A673 (cell line): ENCODE measurements around the gene SRGAP2B. TPM values are rescaled to one million over a fixed set of nuclear protein-coding genes. Genes with fewer than 3 reads are reported as not detected.
"Not testable (repeated sequence)": the region's sequence is repeated elsewhere in the genome, so short reads cannot be mapped to it uniquely, and the experiment has no call there.

Experiments used
- BruUV-seq: library from RNA; stranded (reverse); fragments of 400-500 nt; replicated peaks from 2 replicates; lab custom pipeline; 2021; lab: Mats Ljungman, UMichigan
- CTCF ChIA-PET: fragments of 300-600 bp; sonication (Branson Sonifier 250); formaldehyde crosslinking; loops from one replicate; lab custom pipeline; 2022; ENCODE audit warnings: antibody characterized with exemption; lab: Charles Lee
- POLR2A ChIA-PET: fragments of 300-600 bp; sonication (Branson Sonifier 250); formaldehyde crosslinking; loops from one replicate; lab custom pipeline; 2022; ENCODE audit warnings: antibody characterized with exemption; ENCODE audit not compliant: low non-redundant PET; lab: Charles Lee
- DNase-seq: peaks from one replicate; pipeline ENCODE4 v3.0.0-alpha.2; 2015; ENCODE audit warnings: low spot score
- H3K27ac ChIP-seq: fragments of 200-600 bp; sonication (generic); 2 replicates; pipeline ENCODE4 v1.5.1; 2016; ENCODE audit warnings: mixed run types, low read depth, mild to moderate bottlenecking, mixed read lengths, antibody characterized with exemption, low read length; ENCODE audit not compliant: poor library complexity, severe bottlenecking
- H3K27me3 ChIP-seq: fragments of 200-600 bp; sonication (generic); replicated peaks from 2 replicates; pipeline ENCODE4 v1.6.1; 2017; ENCODE audit warnings: mixed run types, low read depth, mild to moderate bottlenecking, mixed read lengths, antibody characterized with exemption, low read length; ENCODE audit not compliant: insufficient read depth, poor library complexity
- H3K36me3 ChIP-seq: fragments of 200-600 bp; sonication (generic); 2 replicates; pipeline ENCODE4 v1.6.1; 2016; ENCODE audit warnings: mixed run types, mild to moderate bottlenecking, mixed read lengths, antibody characterized with exemption, low read length; ENCODE audit not compliant: insufficient read depth, poor library complexity, severe bottlenecking
- H3K4me1 ChIP-seq: fragments of 200-600 bp; sonication (generic); 2 replicates; pipeline ENCODE4 v1.6.1; 2017; ENCODE audit warnings: mixed run types, mild to moderate bottlenecking, mixed read lengths, antibody characterized with exemption, low read length; ENCODE audit not compliant: insufficient read depth, poor library complexity, severe bottlenecking
- H3K4me3 ChIP-seq: fragments of 200-600 bp; sonication (generic); 2 replicates; pipeline ENCODE4 v1.5.1; 2016; ENCODE audit warnings: low read depth, mixed run types, mild to moderate bottlenecking, mixed read lengths, low read length; ENCODE audit not compliant: poor library complexity, severe bottlenecking
- H3K9me3 ChIP-seq: fragments of 200-600 bp; sonication (generic); 2 replicates; pipeline ENCODE4 v1.6.1; 2016; ENCODE audit warnings: mixed run types, low read depth, mild to moderate bottlenecking, mixed read lengths, antibody characterized with exemption, low read length; ENCODE audit not compliant: poor library complexity, severe bottlenecking
- intact Hi-C: fragments of 100-400 bp; cut with micrococcal nuclease; formaldehyde crosslinking; loops from one replicate; pipeline ENCODE4 v1.10.0; 2022; ENCODE audit not compliant: unreplicated experiment
- total RNA-seq: library from RNA; stranded (reverse); gene quantifications from 2 replicates; pipeline ENCODE4 v1.2.3, GENCODE V29; 2021

Gene SRGAP2B
- total RNA-seq, 1 experiment from 2014 or later, result 72.9 TPM

- intact Hi-C loops, H3K27me3 ChIP-seq, H3K27ac ChIP-seq, CTCF ChIA-PET, H3K36me3 ChIP-seq, BruUV-seq, POLR2A ChIA-PET, H3K4me3 ChIP-seq, H3K9me3 ChIP-seq, DNase-seq, H3K4me1 ChIP-seq: not testable (repeated sequence)
Measured at GRCh38 chr1:144986171-144986860, 108.8 kb downstream of the SRGAP2B start.

DNA sequence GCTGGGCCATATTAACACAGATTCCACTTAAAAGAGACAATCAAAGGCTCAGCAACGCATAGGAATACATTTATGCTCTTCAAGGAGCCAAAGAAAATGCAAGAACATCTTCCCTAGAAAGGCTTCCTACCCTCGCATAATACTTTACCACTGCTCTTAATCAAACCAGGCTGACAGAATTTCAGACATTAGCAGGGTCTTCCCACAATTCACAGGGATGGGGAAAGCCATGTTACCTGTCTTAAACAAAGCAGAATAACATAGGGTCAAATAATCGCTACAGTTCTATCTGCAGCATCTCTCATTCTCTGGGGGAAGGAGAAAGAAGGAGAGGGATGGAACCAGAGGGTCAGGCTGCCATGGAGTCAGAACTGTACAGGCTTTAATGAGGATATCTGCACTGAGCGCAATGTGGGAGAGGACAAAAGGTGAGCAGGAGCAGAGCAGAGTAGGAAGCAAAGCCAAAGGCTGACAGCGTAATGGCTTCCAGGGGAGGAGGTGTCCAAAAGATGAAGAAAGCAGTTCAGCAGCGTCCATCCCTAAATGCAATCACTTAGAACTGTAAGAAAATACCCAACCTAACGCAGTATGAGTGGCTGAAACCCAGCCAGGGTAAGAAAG is 109.5 kb downstream of the SRGAP2B start:
- POLR2A ChIA-PET, BruUV-seq, H3K9me3 ChIP-seq, CTCF ChIA-PET, H3K4me1 ChIP-seq, H3K4me3 ChIP-seq, intact Hi-C loops, H3K27ac ChIP-seq, H3K27me3 ChIP-seq, H3K36me3 ChIP-seq, DNase-seq: not testable (repeated sequence)

GRCh38 chr1:144982802-144983525 is 112.2 kb downstream of the SRGAP2B start:
- CTCF ChIA-PET, BruUV-seq, H3K4me1 ChIP-seq, H3K36me3 ChIP-seq, H3K9me3 ChIP-seq, H3K4me3 ChIP-seq, POLR2A ChIA-PET, DNase-seq, H3K27ac ChIP-seq, H3K27me3 ChIP-seq, intact Hi-C loops: not testable (repeated sequence)

DNA sequence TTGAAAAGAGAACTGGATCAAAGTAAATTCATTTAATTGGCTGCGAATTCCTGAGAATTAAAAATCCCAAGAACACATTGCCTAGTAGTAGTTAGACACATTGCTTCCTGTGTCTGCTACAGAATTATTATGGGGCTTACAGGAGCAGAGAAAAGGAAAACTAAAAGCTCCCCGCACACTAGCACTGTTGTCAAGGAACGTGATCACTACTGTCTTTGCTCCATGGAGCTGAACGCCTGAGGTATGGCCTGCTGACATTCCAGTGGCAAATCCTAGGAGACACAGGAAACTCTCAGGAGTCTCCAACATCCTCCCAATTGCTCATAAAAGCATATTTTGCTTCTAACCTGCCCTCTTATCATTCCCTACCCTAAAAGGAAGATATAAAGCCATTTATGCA is 114.0 kb downstream of the SRGAP2B start:
- H3K9me3 ChIP-seq, H3K27ac ChIP-seq, POLR2A ChIA-PET, H3K36me3 ChIP-seq, H3K4me3 ChIP-seq, intact Hi-C loops, CTCF ChIA-PET, BruUV-seq, DNase-seq, H3K27me3 ChIP-seq, H3K4me1 ChIP-seq: not testable (repeated sequence)

DNA sequence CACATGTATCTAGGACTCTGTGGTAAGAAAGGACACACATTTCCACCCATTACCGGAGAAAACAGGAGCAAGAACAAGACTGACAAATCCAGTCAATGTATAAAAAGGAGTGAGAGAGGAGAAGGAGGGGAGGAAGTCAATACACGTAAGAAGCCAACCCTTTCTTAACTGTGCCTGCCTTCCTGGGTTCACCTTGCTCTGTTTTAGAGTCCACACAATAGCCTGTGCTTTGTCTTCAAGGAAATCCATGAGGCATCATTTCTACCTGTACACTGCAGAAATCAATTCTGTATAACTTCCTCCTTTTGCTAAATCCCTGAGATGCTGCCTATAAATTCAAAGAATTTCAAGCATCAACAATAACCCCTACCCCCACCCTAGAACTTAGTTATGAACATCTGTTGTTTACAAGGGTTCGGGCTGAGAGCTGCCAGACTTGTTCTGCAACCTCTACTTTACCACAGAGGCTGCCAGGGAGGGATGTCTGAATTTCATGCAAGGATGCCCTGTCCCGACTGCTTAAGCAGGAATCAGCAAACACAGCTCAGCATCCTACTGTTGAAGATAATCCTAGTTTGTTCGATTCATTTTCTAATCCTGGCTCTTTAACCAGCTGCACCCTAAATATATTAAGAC is 115.0 kb downstream of the SRGAP2B start:
- H3K36me3 ChIP-seq, intact Hi-C loops, H3K27me3 ChIP-seq, POLR2A ChIA-PET, BruUV-seq, CTCF ChIA-PET, DNase-seq, H3K4me1 ChIP-seq, H3K4me3 ChIP-seq, H3K9me3 ChIP-seq, H3K27ac ChIP-seq: not testable (repeated sequence)

GRCh38 chr1:144977856-144978255 is 117.3 kb downstream of the SRGAP2B start:
- CTCF ChIA-PET, BruUV-seq, H3K36me3 ChIP-seq, H3K4me3 ChIP-seq, intact Hi-C loops, H3K9me3 ChIP-seq, DNase-seq, POLR2A ChIA-PET, H3K27me3 ChIP-seq, H3K4me1 ChIP-seq, H3K27ac ChIP-seq: not testable (repeated sequence)

DNA sequence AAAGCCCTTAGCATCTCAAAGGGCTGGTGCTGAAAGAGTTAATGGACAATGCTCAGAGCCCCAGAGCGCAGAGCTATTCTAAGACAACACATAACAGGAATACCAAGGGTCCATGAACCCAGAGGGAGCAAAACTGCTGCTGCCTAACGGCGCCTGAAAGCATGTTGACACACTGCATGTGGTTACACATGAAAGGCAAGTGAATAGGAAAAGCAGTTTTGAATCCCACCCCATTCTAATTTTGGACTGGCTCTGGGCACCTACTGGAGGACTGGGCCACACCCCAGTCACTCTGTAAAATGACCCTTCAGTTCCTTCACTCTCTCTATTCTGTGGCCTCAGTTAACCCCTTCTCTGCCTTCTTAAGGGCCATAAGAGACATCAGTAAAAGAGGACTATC is 123.2 kb downstream of the SRGAP2B start:
- BruUV-seq, H3K36me3 ChIP-seq: not testable (repeated sequence)

More for the DNA sequence above, 123.2 kb downstream of the SRGAP2B start:
- H3K27me3 ChIP-seq, DNase-seq, H3K4me1 ChIP-seq, POLR2A ChIA-PET, H3K27ac ChIP-seq, H3K9me3 ChIP-seq, CTCF ChIA-PET, intact Hi-C loops, H3K4me3 ChIP-seq: not testable (repeated sequence)
